ENCODE results near the gene GRM8. TPM values are rescaled to one million over a fixed set of nuclear protein-coding genes. Genes with fewer than 3 reads are reported as not detected.

Gene GRM8
- total and polyA plus RNA-seq, 10 of the 15 experiments (the other 5 are each of a cell fraction or from before 2014, with no cell fraction given): 0.33 to 7.1 (median 0.45) TPM; not detected in 2

- TF ChIP-seq SPI1 (IDR thresholded peaks at IDR 0.05; ENCODE audit: borderline replicate concordance, insufficient read depth, low read depth, low read length) (no peak), KDM1A (IDR thresholded peaks at IDR 0.05; ENCODE audit: borderline replicate concordance) (no peak), RFX5 (IDR thresholded peaks at IDR 0.05; ENCODE audit: low read depth, low read length) (no peak), RUNX3 (IDR thresholded peaks at IDR 0.05; ENCODE audit: low read length) (peak; percentile 27; the same call in 1 of the 2 replicates), ZBED1 (IDR thresholded peaks at IDR 0.05; ENCODE audit: borderline replicate concordance) (no peak), NBN (IDR thresholded peaks at IDR 0.05) (no peak), EP300 (IDR thresholded peaks at IDR 0.05; ENCODE audit: borderline replicate concordance in 1 of 2, control insufficient read depth in 1 of 2, low read depth in 2 of 2, low read length in 2 of 2) (no peak), MAX (IDR thresholded peaks at IDR 0.05; ENCODE audit: low read depth, low read length) (no peak), ZBTB4 (CRISPR knock-in tag; IDR thresholded peaks at IDR 0.05) (no peak), SP1 (IDR thresholded peaks at IDR 0.05; ENCODE audit: low read depth, low read length) (no peak), SRF (IDR thresholded peaks at IDR 0.05; ENCODE audit: low read depth in 2 of 2, low read length in 2 of 2) (no peak), RB1 (IDR thresholded peaks at IDR 0.05; ENCODE audit: borderline replicate concordance) (no peak), BRCA1 (IDR thresholded peaks at IDR 0.05; ENCODE audit: low read depth, low read length) (no peak), BCLAF1 (IDR thresholded peaks at IDR 0.05) (no peak), NFYA (IDR thresholded peaks at IDR 0.05; ENCODE audit: borderline replicate concordance, low read depth, low read length) (no peak), CUX1 (IDR thresholded peaks at IDR 0.05; ENCODE audit: insufficient replicate concordance, low read depth, low read length) (no peak), SMAD1 (IDR thresholded peaks at IDR 0.05; ENCODE audit: low read depth, partially characterized antibody) (no peak), SREBF2 (IDR thresholded peaks at IDR 0.05; ENCODE audit: low read length) (no peak), YBX1 (IDR thresholded peaks at IDR 0.05) (no peak), HCFC1 (IDR thresholded peaks at IDR 0.05; ENCODE audit: low read length) (no peak), SMAD5 (IDR thresholded peaks at IDR 0.05; ENCODE audit: low read depth) (no peak)
These were observed 471.7 kb downstream of the GRM8 start (continued) for GRCh38 chr7:126780993-126781392.

All from GM12878 (cell line).